DOHH2 (cell line): ENCODE data around the gene ADGRG1.

Experiments used
- H3F3A ChIP-seq: fragments of 200-600 bp; sonication (generic), shearing (Covaris generic); 2 replicates; pipeline ENCODE4 v1.6.0; 2016; ENCODE audit warnings: antibody characterized with exemption, mild to moderate bottlenecking; ENCODE audit not compliant: control insufficient read depth, insufficient read depth
- H3K27ac ChIP-seq: fragments of 200-600 bp; sonication (generic); 2 replicates; pipeline ENCODE4 v1.5.1; 2014; ENCODE audit warnings: low read depth, mild to moderate bottlenecking, low read length, moderate library complexity
- H3K27me3 ChIP-seq: fragments of 200-600 bp; sonication (generic); 2 replicates; pipeline ENCODE4 v1.6.1; 2014; ENCODE audit warnings: mild to moderate bottlenecking, low read length, mixed read lengths; ENCODE audit not compliant: control insufficient read depth
- H3K36me3 ChIP-seq: fragments of 200-600 bp; sonication (generic); 2 replicates; pipeline ENCODE4 v1.6.1; 2014; ENCODE audit warnings: mild to moderate bottlenecking, low read length, moderate library complexity, mixed read lengths; ENCODE audit not compliant: control insufficient read depth
- H3K4me1 ChIP-seq: fragments of 200-600 bp; sonication (generic); 2 replicates; pipeline ENCODE4 v1.6.1; 2014; ENCODE audit warnings: mild to moderate bottlenecking, low read length, mixed read lengths; ENCODE audit not compliant: control insufficient read depth
- H3K4me2 ChIP-seq: fragments of 200-600 bp; sonication (generic); 2 replicates; pipeline ENCODE4 v1.6.0; 2014; ENCODE audit warnings: mild to moderate bottlenecking, low read length, moderate library complexity
- H3K4me3 ChIP-seq: fragments of 200-600 bp; sonication (generic); 2 replicates; pipeline ENCODE4 v1.5.1; 2014; ENCODE audit warnings: mild to moderate bottlenecking, low read length, mixed read lengths
- H3K79me2 ChIP-seq: fragments of 200-600 bp; sonication (generic); 2 replicates; pipeline ENCODE4 v1.6.1; 2014; ENCODE audit warnings: mild to moderate bottlenecking, low read length, mixed read lengths; ENCODE audit not compliant: control insufficient read depth
- H3K9me2 ChIP-seq: fragments of 200-600 bp; sonication (generic); replicated peaks from 2 replicates; pipeline ENCODE4 v1.6.1; 2014; ENCODE audit warnings: mild to moderate bottlenecking, low read length, mixed read lengths; ENCODE audit not compliant: control insufficient read depth
- H3K9me3 ChIP-seq: fragments of 200-600 bp; sonication (generic); 2 replicates; pipeline ENCODE4 v1.6.1; 2014; ENCODE audit warnings: antibody characterized with exemption, low read length, mixed read lengths; ENCODE audit not compliant: control insufficient read depth, insufficient read depth
- H4K20me1 ChIP-seq: fragments of 200-600 bp; sonication (generic); 2 replicates; pipeline ENCODE4 v1.6.0; 2014; ENCODE audit warnings: low read depth, mild to moderate bottlenecking, antibody characterized with exemption, low read length, moderate library complexity; ENCODE audit not compliant: control insufficient read depth, insufficient read depth
- CTCF ChIP-seq: fragments of 200-600 bp; sonication (generic); IDR thresholded peaks from one replicate; pipeline ENCODE4 v1.5.1; 2014; ENCODE audit warnings: antibody characterized with exemption, mild to moderate bottlenecking, low read depth, low read length; ENCODE audit not compliant: poor library complexity, severe bottlenecking
- EZH2phosphoT487 ChIP-seq: fragments of 200-600 bp; sonication (generic); IDR thresholded peaks from 2 replicates; pipeline ENCODE4 v1.6.1; 2017; ENCODE audit warnings: borderline replicate concordance, mild to moderate bottlenecking, antibody characterized with exemption, low read length, moderate library complexity, mixed read lengths

Gene ADGRG1

DNA sequence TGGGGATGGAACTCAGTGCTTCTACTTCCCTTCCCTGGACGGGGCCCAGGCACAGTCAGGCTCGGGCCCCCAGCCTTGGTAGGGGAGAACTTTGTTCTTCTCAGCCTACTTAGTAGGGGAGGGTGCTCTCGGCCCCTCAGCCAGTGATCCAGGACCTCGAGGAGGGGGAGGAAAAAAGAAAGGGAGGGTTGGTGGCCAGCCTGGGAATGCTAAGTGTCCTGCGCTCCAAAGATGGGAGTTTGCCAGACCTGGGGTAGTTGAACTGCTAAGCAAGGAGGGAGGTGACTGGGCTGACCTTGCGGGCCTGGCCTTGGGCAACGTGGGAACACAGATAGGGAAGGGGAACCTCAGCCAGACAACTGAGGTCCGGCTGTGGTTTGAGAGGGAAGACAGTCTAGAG, 12.2 kb downstream of the ADGRG1 start:
- Histone ChIP-seq H3K9me2 (no peaks in the 10 kb centered on the region), H3K4me3 (no peak overlapping the region), H3K27ac (no peak overlapping the region), H3K27me3 (peaks cover 43% of the 10 kb centered on the region), H3F3A (no peaks in the 10 kb centered on the region), H3K79me2 (no peaks in the 10 kb centered on the region), H4K20me1 (peaks cover 8% of the 10 kb centered on the region; the same call in 1 of the 2 replicates), H3K4me1 (peaks cover 4% of the 10 kb centered on the region; the same call in 1 of the 2 replicates), H3K36me3 (no peaks in the 10 kb centered on the region), H3K4me2 (no peak overlapping the region), H3K9me3 (no peaks in the 10 kb centered on the region; the same call in 1 of the 2 replicates)
- TF ChIP-seq EZH2phosphoT487 (no peak), CTCF (no peak)

DNA sequence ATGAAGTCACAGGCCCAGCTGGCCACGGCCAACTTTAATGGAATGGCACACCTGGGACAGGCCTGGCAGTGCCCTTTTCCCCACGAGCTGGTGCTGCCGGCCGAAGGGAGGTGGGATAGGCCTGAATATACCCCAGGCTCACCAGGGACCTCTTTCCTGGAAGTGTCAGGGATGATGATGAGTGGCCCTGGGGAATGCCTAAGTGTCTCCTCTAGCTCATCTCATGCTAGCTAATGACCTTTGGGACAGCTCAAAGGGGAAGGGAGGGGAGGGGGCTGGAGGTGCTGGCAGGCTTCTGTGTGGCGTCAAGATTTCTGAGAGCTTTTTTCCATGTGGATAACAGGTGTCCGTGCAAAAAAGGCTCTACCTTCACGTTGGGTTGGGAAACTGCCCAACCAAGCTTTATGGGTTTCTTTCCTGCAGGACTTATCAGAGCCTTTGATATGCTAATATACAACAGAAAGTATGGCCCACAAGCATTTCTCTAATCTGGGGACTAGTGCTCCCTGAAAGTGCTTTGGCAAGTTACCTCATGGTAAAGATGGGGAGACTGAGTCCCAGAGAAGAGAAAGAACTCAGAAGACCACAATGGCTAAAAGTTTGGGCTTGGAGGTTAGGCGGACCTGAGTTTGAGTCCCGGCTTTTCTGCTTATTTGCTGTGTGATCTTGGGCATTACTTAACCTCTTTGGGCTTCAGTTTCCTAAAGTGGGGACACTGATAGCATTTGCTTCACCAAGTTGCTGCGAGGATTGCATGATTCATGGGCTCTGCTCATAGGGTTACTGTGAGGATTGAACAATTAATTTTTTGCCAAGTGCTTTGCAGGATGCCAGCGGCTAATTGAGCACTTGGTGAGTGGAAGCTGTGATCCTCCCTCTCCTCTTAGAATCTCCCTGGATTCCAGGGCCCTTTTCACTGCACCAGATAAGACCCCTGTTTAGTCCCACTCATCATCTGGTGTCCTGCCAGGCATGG, 14.0 kb downstream of the ADGRG1 start:
- 0 out of 2 replicates have a peak, but pooled peaks cover 4% of the 10 kb centered on the region for H4K20me1 ChIP-seq
- no peaks in the 10 kb centered on the region for H3K9me2 ChIP-seq
- TF ChIP-seq CTCF, result no peak
- no peak for TF ChIP-seq EZH2phosphoT487
- peaks cover 36% of the 10 kb centered on the region for H3K27me3 ChIP-seq
- no peaks in the 10 kb centered on the region for H3K36me3 ChIP-seq
- no peak overlapping the region for H3K27ac ChIP-seq
- no peaks in the 10 kb centered on the region; the same call in 1 of the 2 replicates for H3K9me3 ChIP-seq
- H3K4me2 ChIP-seq, result no peak overlapping the region
- H3F3A ChIP-seq, result no peaks in the 10 kb centered on the region
- peaks cover 7% of the 10 kb centered on the region for H3K4me1 ChIP-seq
- no peak overlapping the region for H3K4me3 ChIP-seq
- no peaks in the 10 kb centered on the region for H3K79me2 ChIP-seq

DNA sequence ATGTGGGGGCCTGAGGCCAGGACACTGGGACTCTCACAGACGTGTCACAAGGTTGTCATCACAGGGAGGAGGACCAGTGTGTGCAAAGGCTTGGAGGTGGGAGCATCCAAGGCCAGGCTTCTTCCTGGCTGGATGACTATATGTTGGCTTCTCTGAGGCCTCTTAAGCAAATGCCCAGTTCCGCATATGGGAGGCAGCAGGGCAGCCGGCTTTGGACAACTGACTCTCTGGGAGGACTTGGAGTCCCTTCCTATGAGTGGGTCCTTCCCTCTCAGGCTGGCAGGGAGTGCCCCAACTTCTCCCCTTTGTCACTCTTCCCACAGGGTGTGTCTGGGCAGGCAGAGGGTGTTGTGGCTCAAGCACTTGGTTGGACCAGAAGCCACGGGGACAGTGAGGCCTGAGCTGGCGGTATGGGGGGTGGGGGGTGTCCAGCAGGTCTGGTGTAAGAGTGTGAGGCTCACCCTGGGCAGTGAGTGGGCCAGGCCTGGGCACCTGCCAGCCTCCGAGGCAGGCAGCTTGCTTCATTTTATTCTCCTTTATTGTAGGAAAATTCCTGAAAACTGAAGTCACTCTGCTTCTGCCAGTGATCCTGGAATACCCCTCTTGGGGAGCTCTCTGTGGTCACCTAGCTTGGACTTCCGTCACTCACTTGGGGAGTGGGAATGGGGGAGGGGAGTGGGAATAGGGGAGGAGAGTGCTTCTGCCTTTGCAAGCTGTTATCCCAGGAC, 14.9 kb downstream of the ADGRG1 start:
- no peak for TF ChIP-seq EZH2phosphoT487
- no peak for TF ChIP-seq CTCF
- no peaks in the 10 kb centered on the region; the same call in 1 of the 2 replicates for H3K9me3 ChIP-seq
- peaks cover 30% of the 10 kb centered on the region for H3K27me3 ChIP-seq
- H3F3A ChIP-seq, result no peaks in the 10 kb centered on the region
- H3K4me1 ChIP-seq, result peaks cover 16% of the 10 kb centered on the region
- peaks cover 4% of the 10 kb centered on the region; the same call in 1 of the 2 replicates for H4K20me1 ChIP-seq
- H3K36me3 ChIP-seq, result no peaks in the 10 kb centered on the region
- H3K4me2 ChIP-seq, result no peak overlapping the region
- H3K4me3 ChIP-seq, result no peak overlapping the region
- no peak overlapping the region for H3K27ac ChIP-seq
- no peaks in the 10 kb centered on the region for H3K79me2 ChIP-seq
- H3K9me2 ChIP-seq, result no peaks in the 10 kb centered on the region
